Measurements from ENCODE around the gene ST3GAL3.
"Not testable (repeated sequence)": the region's sequence is repeated elsewhere in the genome, so short reads cannot be mapped to it uniquely, and the experiment has no call there.

The ST3GAL3 gene

DNA sequence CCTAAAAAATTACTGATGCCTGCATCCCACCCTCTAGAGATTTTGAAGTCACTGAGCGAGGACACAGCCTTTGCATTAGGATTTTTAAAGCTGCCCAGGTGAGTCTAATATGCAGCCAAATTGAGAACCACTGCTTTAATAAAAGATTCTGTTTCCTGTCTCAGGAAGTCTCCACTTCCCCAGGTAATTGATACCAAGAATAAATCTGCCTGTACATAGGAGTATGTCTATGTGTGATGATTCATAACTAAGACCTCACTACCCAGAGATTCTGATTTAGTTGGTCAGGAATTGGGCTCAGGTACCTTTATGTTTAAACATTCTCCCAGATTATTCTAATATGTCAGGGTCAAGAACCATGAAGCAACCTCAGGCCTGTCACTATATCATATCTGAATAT, 117.5 kb downstream of the ST3GAL3 start:
- no peak for DNase-seq

DNA sequence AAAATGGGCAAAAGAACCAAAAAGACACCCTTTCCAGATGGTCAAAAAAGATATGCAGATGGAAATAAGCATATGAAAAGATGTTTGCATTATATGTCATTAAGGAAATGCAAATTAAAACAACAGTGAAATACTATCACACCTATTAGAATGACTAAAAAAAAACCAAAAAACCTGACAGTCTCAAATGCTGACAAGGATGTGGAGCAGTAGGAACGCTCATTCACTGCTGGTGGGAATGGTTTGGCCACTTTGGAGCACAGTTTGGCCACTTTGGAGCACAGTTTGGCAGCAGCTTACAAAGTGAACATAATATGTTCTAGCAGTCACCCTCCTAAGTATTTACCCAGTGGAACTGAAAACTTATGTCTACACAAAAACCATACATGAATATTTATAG, 121.2 kb downstream of the ST3GAL3 start:
- DNase-seq = no peak

DNA sequence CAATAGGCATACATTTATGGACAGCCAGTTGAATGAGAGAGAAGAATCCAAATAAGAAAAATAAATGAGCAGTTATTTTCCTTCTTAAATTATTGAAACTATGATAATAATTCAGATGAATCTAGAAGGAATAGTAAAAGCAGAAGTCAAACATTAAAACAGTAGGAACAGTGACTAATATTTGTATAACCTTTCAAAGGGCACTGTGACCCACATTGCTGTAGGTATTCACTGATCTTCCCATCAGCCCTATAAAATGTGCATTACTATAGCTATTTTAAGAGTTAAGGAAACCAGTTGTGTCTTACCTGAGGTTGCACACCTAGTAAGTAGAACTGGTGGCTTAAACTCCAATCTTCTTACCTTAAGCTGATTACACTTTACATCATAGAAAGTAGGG, 123.5 kb downstream of the ST3GAL3 start:
- no peak for DNase-seq

DNA sequence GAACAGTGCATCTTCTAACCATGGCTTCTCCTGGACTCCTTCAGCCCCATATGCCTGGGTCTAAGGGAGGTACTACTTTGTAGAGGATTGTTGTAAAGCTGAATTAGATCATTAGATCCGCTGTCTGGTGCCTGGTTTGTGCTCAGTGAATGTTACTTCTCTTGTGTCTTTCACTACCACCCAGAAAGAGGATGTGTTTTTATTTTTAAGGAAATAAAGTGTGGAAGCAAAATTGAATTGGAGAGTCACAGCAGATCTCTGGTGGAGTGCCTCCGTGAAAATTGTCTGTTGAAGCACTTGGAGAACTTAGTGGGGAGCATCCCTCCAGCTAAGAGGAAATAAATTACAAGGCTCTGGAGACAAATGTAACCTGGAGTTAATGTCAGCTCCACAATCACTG, 124.5 kb downstream of the ST3GAL3 start:
- no peak for DNase-seq

DNA sequence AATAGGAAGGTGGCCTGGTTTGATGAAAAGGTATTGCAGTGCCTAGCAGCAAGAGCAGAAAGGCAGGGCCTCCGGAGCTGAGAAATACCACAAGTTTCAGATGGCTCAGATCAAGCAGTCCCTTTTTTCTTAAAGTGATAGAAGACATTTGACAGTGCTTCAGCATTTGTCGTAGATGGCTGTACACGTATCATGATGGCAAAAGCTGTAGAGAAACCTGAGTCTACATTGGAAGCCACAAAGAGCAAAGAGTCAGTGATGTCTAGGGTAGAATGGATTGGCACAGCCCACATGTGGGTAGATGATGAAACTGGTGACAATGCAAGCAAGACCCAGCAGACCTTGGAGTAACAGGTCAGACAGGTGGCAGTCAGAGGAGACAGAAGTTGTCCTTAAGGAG, 124.9 kb downstream of the ST3GAL3 start:
- DNase-seq = no peak

DNA sequence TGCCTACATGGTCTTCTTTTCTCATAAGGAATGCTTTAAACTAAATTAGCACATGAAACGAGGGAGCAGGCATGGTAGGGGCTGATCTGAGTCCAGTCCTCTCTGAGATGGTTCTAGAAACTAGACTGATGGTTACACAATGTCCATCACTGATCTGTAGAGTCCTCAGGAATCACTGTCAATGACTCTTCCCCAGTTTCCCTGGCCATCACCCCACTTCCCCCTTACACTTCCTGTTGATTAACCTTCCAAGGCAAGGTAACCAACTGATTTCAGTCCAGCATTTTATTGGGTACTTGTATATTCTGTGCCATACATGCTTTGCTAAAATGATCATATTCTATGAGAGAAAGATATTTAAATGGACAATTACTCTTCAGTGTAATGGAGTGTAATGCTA, 125.7 kb downstream of the ST3GAL3 start:
- DNase-seq = no peak

DNA sequence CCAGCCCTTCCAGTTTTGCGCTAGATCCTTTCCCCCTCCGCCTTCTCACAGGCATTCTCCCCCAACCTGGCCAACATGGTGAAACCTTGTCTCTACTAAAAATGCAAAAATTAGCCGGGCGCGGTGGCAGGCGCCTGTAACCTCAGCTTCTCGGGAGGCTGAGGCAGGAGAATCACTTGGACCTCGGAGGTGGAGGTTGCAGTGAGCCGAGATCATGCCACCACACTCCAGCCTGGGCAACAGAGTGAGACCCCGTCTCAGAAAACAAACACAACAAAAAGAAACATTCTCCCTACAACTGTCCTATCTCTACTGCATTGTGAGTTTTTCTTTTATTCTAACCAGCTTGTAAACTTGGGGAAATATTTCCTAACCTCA, 126.6 kb downstream of the ST3GAL3 start:
- not testable (repeated sequence) for DNase-seq

DNA sequence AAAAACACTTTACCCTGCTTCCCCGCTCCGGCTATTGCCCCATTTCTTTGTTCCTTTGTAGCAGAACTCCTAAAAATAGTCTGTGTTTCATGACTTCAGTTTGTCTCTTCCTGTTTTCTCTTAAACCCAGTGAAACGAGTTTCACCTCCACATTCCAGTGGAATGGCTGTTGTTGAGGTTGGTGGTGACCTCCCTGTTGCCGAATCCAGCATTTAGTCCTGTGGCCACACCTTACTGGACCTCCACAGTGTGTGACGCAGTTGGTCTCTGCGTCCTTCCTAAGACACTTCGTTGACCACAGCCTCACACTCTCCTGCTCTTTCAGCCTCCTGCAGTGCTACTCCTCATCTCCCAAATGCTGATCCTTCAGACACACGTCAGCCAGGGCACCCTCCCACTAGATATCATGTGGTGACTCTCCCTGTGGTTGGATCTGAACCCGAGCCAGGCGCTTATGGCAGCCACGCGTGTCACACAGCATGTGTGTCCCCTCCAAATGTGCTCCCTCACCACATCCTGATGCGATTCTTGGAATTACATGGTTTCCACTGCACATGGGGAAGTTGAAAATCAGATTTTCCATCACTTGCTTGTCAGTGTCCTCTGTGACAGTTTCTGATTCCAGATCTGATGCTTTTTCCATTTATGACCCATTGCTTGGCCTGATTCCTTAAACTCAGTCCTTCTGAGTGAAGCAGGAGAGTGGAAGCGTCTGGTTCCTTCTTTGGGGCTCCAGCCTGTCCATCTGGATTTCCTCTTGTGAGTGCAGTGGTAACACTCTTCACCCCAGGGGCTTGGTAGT, 127.1 kb downstream of the ST3GAL3 start:
- no peak for DNase-seq

DNA sequence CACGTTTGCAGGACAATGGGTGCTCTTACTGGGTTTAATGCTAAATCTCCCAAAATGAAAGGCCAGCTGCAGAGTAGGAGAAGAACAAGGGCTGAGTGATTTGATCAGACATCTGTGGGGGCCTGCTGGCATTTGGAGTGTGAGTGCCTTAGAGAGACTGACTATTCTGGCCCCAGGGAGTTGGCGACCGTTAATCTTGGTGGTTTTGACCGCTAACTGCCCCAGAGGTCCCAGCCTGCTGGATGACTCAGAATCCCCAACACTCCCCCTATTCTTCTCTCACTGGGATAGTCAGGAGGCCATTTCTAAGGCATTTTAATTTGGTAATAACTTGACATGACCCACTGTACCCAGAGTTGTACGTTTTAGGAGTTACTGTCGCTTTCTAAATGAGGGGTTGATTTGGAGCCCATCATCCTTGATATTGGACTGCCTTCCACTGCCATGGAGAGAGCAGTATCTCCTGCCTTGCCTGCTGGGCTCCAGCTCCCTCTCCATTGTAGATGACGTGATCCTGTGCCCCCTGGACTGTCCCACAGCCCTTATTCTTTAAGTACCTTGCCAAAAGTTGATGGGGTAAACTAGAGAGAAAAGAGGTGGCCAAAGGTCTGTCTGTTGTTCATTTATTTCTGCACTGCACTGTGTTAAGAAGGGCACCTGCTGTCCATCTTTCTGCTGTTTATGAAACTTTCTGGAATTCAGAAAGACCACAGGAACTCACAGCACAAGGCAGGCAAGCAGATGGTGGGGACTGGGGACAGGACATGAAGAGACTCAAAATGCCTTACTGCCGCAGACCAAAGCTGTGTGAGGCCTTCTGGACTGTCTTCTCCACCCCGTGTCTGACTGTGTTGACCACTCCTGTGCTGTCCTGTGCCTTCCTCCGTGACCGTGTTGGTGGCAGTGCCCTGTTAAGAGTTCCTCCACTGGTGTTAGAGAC, 128.0 kb downstream of the ST3GAL3 start:
- DNase-seq = no peak

DNA sequence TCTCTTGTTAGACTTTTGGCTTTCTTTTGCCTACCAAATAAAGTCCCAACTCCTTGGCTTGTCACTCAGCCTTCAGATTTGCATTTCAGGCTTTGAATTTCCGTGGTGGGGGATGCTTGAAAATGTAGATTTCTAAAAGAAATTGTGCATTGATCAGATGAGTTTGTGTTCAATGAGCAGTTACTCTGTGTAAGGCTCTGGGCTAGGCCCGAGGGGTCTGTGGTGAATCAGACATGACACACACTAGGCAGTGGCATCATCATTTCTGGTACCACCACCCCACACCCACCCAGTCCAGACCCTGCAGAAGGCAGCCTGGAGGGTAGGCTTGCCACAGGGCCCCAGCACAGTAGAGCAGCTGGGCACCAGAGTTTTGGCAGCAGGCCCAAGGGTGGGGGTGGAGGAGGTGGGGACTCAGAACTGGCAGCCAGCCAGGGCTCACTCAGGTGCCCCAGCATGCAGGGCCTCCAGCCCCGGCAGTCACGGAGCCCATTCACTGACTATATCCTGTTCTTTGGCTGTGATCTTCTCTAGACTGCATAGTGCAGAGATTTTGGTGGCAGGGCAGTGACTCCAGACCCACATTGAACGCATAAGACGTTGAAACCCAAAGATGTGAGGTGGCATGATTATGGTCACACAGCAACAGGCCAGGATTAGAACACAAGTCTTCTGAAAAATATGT, 129.1 kb downstream of the ST3GAL3 start:
- DNase-seq = peak; percentile 96

DNA sequence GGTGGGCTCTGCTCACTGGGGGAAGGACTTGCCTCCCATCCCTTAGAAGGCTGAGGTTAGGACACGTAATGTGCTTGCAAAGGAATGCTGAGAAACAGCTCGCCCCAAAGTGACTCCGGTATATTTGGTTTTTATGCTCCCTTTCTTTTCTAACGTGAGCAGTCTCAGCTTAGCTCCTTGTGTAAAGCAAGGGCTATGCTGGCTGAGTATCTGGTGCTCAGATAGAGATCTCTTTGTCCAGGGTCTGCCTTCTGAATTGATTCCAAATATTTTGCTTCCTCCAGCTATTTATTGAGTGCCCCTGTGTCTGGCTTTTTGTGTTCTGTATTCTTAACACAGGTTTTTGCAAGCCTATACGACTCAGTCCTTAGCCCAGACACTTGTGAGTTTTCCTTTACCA, 131.7 kb downstream of the ST3GAL3 start:
- DNase-seq = no peak

DNA sequence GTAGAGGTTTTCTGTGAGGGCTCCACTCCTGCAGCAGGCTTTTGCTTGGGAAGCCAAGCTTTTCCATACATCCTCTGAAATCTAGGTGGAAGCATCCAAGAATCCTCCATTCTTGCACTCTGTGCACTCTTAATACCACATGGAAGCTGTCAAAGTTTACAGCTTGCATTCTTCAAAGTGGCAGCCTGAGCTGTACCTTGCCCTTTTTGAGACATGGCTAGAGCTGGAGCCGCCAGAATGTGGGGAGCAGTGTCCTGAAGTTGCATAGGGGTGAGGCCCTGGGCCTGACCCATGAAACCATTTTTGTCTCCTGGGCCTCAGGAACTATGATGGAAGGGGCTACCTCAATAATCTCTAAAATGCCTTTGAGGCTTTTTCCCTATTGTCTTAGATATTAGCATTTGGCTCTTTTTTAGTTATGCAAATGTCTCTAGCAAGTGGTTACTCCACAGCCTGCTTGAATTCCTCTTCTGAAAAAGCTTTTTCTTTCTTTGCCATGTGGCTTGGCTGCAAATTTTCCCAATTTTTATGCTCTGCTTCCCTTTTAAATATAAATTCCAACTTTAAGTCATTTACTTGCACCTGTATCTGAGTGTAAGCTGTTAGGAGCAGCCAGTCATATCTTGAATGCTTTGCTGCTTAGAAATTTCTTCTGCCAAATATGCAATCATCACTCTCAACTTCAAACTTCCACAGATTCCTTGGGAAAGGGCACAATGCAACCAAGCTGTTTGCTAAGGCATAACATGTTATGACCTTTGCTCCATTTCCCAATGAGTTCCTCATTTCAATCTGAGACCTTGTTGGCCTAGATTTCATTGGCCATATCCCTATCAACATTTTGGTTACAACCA, 134.2 kb downstream of the ST3GAL3 start:
- no peak for DNase-seq

DNA sequence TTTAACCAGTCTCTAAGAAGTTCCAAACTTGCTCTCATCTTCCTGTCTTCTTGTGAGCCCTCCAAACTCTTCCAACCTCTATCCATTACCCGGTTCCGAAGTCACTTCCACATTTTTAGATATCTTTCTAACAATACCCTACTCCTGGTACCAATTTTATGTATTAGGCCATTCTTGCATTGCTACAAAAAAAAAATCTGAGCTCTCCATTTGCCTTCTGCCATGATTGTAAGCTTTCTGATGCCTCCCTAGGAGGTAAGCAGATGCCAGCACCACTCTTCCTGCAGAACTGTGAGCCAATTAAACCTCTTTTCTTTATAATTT, 134.8 kb downstream of the ST3GAL3 start:
- DNase-seq = no peak

DNA sequence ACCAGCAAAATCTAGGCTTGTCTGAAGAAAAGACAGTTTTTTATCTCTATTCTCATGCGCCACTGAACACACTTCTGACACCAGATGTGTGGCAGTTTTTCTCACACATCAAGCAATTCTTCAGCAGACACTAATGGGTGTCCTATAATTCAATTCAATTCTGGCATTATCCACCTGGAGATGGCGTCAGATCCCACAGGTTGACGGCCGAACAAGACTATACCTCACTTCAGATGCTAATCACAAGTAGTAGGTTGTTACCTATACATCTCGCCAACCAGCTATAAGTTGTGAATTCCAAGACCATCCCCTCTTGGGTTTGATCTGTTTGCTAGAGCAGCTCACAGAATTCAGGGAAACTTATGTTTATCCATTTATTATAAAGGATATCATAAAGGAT, 136.3 kb downstream of the ST3GAL3 start:
- DNase-seq = no peak

DNA sequence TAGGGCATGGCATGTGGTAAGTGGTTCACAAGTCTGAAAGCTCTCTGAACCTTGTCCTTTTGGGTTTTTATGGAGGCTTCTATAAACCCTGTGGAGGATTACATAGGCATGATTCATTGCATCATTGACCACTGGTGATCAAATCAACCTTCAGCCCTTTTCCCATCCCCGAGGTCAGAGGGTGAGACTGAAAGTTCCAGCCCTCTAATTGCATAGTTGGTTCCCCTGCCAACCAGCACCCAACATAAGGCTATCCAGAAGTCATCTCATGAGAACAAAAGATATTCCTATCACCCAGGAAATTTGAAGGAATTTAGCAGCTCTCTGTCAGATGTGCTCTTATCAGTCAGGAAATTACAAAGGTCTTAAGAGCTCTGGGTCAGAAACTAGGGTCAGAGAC, 136.8 kb downstream of the ST3GAL3 start:
- no peak for DNase-seq

DNA sequence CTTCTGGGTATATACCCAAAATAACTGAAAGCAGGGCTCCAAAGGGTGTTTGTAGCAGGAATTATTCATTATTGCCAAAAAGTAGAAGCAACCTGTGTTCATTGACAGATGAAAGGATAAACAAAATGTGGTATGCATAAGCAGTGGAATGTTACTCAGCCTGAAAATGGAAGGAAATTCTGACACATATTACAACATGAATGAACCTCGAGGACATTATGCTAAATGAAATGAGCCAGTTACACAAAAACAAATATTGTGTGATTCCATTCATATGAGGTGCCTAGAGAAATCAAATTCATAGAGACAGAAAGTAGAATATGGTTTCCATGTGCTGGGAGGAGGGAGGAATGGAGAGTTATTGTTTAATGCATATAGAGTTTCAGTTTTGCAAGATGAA, 140.0 kb downstream of the ST3GAL3 start:
- DNase-seq = no peak

DNA sequence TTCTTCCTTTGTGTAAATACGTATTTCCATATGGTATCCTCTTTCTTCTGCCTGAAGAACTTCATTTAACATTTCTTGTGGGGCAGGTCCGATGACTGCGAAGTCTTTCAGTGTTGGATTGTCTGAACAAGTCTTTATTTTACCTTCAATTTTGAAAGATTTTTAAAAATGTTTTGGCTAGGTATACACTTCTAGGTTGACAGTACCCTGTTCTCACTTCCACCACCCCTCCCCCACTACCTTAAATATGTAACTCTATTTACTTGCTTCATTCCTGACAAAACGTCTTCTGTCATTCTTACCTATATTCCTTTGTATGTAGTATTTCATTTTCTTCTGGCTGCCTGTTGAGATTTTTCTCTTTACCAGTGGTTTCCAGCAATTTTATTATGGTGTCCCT, 140.5 kb downstream of the ST3GAL3 start:
- no peak for DNase-seq

DNA sequence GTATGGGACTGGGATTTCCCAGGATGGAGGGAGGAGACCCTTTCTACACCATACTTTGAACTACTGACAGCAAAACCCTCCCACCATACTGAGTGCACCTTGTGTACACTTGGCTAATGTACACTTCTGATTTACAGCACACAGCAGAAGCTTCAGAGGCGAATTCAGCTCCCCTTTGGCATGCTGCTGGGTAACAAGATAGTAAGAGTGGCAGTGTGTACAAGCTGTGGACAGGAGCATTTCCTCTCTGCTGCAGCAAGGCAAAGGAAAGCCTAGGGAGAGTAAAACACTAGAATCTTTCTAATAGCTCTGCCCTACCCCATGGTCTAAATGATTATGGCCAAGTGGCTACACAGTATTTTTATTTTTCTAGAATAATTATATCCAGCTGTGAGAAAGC, 142.3 kb downstream of the ST3GAL3 start:
- DNase-seq = no peak

DNA sequence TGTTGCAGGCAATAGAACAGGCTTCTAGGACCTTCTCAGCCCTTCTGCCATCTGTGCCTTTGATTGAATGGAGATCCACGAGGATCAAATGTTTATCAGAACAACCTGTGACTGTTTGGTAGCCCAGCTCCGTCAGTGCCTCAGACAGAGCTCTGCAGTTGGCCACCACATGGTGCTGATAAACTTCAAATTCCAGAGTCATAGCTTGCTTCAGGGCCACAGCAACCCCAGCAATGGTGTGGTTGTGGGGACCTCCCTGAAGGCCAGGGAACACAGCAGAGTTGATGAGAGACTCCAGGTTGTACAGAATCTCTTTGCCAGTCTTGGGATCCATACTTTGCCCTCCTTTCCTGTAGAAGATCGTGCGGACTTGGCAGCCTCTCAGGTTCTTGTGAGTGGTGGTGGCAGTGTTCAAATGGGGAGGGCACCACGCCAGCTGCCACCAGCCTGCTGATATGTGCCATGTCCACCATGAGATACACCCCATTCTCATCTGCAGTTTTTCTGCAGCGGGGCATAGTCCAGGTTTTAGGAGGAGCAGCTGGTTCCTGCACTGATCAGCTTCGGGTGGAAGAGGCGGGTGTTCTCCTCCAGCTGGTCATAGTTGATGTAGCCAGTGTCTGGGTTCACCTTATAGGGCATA, 143.4 kb downstream of the ST3GAL3 start:
- no peak for DNase-seq

DNA sequence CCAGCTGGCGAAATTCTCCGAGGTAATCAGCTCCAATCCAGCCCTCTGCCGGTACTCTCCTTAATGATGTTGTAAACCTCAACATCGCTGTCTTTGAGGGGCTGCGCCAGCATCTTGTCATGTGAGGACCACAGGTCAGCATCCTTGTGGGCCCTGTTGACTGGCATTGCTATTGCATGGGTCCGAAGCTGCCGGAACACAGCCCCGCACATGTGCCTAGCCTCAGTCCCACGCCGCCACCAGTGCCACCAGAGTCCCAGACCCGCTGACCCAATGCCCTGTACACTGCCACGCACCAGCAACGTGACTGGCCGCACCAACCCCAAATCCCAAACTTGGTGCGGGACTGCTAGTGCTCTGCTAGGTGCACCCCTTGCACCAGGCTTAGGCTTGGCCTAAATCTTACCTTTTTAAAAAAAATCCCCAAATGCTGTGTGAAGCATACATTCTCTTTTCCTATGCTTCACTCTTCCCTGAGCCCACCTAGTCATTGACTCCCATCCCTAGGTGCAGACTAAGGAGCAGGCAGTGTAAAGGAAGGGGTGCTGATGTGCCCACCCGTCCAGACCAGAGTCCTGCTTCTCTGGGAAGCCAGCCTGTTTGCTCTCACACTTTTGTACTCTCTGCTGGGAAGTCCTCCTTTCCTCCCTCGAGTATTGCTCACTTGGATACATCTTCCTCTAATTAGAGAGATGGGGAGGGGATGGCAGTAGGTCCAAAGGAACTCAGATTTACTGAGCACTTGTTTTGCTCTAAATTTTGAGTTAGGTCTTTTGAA, 144.4 kb downstream of the ST3GAL3 start:
- no peak for DNase-seq

DNA sequence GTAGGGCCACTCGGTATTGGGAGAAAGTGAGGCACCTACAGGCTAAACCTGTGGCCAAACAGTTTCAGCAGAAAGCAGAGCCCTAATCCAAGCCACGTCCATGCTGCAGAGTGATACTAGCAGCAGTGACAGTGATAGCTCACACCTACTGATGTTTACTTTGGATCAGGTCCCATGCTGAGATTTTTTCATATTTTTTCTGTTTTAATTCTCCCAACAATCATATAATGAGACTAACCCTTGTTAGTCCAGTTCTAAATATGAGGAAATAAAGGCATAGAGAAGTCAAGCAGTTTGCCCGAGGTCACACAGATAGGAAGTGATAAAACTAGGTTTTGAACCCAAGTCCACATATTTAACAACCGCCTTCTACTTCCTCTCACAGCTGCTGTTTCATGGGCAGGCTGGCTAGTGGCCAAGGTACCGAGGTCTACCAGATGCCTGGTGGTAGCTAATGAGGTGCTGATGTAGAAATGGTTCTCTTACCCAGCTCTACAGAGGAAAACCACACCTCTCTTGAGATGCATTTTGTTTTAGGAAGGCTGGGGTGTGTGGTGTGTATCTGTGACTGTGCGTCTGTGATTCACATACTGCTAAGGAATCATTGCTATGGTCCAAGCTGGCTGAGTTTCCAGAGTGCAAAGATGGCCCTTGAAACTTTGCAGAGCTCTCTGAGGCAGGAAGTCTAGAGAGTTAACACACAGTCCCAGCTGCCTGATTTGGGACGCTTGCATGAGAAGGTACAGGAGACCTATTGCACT, 146.0 kb downstream of the ST3GAL3 start:
- peak; percentile 70 for DNase-seq

All from NCI-H2171 (cell line).